IPS-20b (cell line): ENCODE data around the gene MBD3.
"Not testable (repeated sequence)": the region's sequence is repeated elsewhere in the genome, so short reads cannot be mapped to it uniquely, and the experiment has no call there.

Experiments used
- H3K27ac ChIP-seq: one replicate; pipeline ENCODE4 v1.5.1; 2013; ENCODE audit warnings: low read length
- H3K27me3 ChIP-seq: 2 replicates; pipeline ENCODE4 v1.6.1; 2013; ENCODE audit warnings: mild to moderate bottlenecking, low read length, inconsistent platforms; ENCODE audit not compliant: insufficient read depth
- H3K36me3 ChIP-seq: 2 replicates; pipeline ENCODE4 v1.6.1; 2013; ENCODE audit warnings: low read depth, mild to moderate bottlenecking, inconsistent platforms, low read length, moderate library complexity; ENCODE audit not compliant: insufficient read depth
- H3K4me1 ChIP-seq: 2 replicates; pipeline ENCODE4 v1.6.1; 2013; ENCODE audit warnings: mild to moderate bottlenecking, control low read depth, inconsistent platforms, low read length, moderate library complexity; ENCODE audit not compliant: insufficient read depth
- H3K4me3 ChIP-seq: 2 replicates; pipeline ENCODE4 v1.5.1; 2013; ENCODE audit warnings: mild to moderate bottlenecking, low read length, inconsistent platforms
- H3K9ac ChIP-seq: 2 replicates; pipeline ENCODE4 v1.6.1; 2013; ENCODE audit warnings: low read depth, mild to moderate bottlenecking, inconsistent platforms, low read length, moderate library complexity
- H3K9me3 ChIP-seq: 2 replicates; pipeline ENCODE4 v1.6.1; 2013; ENCODE audit warnings: mild to moderate bottlenecking, low read depth, low read length, inconsistent platforms; ENCODE audit not compliant: insufficient read depth

Gene MBD3

DNA sequence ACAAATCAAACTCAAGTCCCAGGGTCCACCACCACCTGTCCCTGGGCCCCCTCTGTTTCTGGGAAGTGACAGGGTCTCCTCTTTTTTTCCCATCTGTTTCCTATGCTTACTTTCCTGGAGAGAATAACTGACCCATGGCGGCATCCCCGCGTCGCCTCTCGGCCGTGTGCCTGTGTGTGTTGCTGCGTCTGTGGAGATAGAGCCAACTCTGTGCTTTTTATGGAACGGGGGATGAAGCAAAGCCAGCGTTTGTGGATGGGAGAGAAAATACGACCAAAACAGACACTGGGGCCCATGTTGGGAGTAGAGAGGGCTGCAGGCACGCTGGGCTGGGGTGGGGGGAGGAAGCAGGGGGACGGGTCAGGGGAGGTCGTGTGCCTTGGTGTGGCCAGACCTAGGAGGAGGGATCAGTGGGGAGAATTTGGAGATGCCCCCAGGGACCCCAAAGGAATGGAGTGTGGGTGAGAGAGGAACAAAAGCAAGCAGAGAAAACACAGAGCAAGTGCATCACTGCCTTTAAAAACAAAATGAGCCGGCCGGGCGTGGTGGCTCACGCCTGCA lies 52.2 kb downstream of the MBD3 start:
- H3K9ac ChIP-seq: no peak overlapping the region
- H3K27ac ChIP-seq: no peak overlapping the region
- H3K9me3 ChIP-seq: no peaks in the 10 kb centered on the region
- no peaks in the 10 kb centered on the region for H3K4me1 ChIP-seq
- H3K36me3 ChIP-seq: no peaks in the 10 kb centered on the region
- H3K4me3 ChIP-seq: no peak overlapping the region
- H3K27me3 ChIP-seq: peaks cover 6% of the 10 kb centered on the region

DNA sequence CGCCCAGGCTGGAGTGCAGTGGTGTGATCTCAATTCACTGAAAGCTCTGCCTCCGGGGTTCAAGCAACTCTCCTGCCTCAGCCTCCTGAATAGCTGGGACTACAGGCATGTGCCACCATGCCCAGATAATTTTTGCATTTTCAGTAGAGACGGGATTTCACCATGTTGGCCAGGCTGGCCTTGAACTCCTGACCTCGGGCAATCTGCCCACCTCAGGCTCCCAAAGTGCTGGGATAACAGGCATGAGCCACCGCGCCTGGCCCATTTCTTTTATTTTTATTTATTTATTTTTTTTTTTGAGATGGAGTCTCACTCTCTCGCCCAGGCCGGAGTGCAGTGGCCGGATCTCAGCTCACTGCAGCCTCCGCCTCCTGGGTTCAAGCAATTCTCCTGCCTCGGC lies 52.9 kb downstream of the MBD3 start:
- not testable (repeated sequence) for H3K27me3 ChIP-seq, H3K4me3 ChIP-seq, H3K9me3 ChIP-seq, H3K27ac ChIP-seq, H3K4me1 ChIP-seq, H3K9ac ChIP-seq, H3K36me3 ChIP-seq

DNA sequence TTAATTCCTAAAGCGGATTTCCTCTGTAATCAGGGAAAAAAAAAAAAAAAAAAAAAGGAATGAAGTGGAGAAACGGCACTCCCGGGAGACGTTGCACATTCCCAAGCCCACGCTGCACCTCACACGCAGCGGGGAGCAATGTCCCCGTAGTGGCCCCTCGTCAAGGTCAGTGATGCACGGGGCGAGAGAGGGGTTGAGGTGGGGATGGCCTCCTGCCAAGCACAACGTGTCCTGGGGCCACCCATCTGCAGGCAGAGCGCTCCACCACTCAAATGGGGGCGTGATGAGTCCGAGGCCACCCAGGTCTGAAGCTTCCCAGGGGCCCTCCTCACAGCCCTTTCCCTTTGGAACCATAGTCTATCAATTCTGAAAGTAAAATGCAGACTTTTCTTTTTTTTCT lies 53.7 kb downstream of the MBD3 start:
- H3K9ac ChIP-seq: no peak overlapping the region
- H3K27ac ChIP-seq: no peak overlapping the region
- no peak overlapping the region for H3K4me3 ChIP-seq
- no peaks in the 10 kb centered on the region for H3K4me1 ChIP-seq
- peaks cover 5% of the 10 kb centered on the region; the same call in 1 of the 2 replicates for H3K27me3 ChIP-seq
- H3K36me3 ChIP-seq: no peaks in the 10 kb centered on the region
- no peaks in the 10 kb centered on the region for H3K9me3 ChIP-seq

- H3K27ac ChIP-seq, H3K9ac ChIP-seq, H3K9me3 ChIP-seq, H3K27me3 ChIP-seq, H3K4me3 ChIP-seq, H3K36me3 ChIP-seq, H3K4me1 ChIP-seq: not testable (repeated sequence)
These were observed 57.0 kb downstream of the MBD3 start for GRCh38 chr19:1535699-1536098.

DNA sequence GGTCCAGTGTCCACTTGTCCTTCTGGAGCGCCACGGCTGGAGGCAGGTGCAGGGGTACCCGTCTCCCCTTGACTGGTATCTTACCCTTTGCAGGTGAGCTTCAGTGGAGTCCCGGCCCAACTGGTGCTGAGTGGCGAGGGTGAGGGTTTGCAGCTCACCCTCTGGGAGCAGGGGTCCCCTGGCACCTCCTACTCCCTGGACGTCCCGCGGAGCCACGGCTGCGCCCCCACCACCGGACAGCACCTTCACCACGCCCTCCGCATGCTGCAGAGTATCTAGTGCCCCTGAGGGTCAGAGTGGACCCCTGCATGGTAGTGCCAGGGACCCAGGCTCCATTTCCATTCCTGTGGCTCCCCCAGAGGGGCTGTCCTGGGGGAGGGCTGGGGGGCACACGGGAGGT lies 57.7 kb downstream of the MBD3 start:
- H3K36me3 ChIP-seq: no peaks in the 10 kb centered on the region
- H3K9me3 ChIP-seq: no peaks in the 10 kb centered on the region
- no peak overlapping the region for H3K27ac ChIP-seq
- H3K9ac ChIP-seq: no peak overlapping the region
- H3K27me3 ChIP-seq: no peaks in the 10 kb centered on the region
- no peak overlapping the region for H3K4me3 ChIP-seq
- no peaks in the 10 kb centered on the region for H3K4me1 ChIP-seq

DNA sequence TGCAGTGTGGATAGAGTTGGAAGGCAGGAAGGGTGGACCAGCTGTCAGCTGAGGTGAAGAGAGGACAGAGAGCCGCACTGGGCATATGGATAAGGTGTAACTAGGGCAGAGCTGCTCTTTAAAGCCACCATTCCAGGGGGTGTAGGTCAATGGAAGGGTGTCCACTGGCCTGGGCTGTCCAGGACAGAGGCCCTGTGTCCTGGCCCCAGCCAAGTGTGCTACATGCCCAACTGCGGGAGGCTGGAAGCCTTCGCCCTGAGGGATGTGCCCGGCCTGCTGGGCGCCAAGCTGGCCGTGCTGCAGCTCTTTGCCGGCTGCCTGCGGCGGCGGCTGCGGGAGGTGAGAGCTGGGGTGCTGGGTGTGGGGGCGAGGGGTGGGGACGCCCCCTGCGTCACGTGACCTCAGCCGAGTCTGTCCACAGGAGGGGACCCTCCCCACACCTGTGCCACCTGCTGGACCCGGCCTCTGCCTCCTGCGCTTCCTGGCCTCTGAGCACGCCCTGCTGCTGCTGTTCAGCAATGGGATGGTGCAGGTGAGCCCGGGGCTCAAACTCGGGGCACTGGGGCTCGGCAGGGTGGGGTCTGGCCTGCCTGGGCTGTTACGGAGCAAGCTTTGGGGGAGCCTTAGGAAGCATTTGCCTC lies 59.0 kb downstream of the MBD3 start:
- H3K27me3 ChIP-seq: no peaks in the 10 kb centered on the region
- H3K9me3 ChIP-seq: no peaks in the 10 kb centered on the region
- H3K4me3 ChIP-seq: no peak overlapping the region
- no peak overlapping the region for H3K27ac ChIP-seq
- H3K4me1 ChIP-seq: no peaks in the 10 kb centered on the region
- no peaks in the 10 kb centered on the region for H3K36me3 ChIP-seq
- no peak overlapping the region for H3K9ac ChIP-seq

DNA sequence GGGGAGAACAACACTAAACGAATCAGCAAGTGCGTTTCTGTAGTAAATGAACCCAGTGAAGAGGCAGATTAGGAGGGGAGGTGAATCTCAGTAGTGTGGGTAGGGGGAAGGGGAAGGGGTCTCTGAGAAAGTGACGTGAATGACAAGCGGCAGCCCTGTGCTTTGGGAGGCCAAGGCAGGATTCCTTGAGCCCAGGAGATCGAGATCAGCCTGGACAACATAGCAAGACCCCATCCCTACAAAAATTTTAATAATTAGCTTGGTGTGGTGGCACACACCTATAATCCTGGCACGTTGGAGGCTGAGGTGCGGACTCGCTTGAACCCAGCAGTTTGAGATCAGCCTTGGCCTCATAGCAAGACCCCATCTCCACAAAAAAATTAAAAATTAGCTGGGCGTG lies 60.7 kb downstream of the MBD3 start:
- Histone ChIP-seq H3K4me3 (no peak overlapping the region), H3K36me3 (no peaks in the 10 kb centered on the region), H3K27me3 (no peaks in the 10 kb centered on the region), H3K27ac (no peak overlapping the region), H3K9me3 (no peaks in the 10 kb centered on the region), H3K4me1 (no peaks in the 10 kb centered on the region), H3K9ac (no peak overlapping the region)

DNA sequence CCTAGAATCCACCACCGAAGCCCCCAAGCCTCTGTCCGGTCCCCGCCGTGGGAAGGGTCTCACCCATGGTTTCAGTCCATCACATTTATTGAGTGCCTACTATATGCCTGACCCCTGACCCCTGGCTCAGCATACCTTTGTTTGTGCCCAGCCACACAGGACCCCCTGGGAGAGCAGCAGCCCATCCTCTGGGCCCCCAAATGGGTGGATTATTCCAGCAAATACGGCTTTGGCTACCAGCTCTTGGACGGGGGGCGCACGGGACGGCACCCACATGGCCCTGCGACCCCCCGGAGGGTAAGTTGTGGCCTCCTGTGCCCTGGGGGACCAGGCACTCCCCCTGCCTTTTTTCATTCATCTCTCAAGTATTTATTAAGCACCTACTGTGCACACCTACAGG lies 61.1 kb downstream of the MBD3 start:
- no peak overlapping the region for H3K9ac ChIP-seq
- no peak overlapping the region for H3K4me3 ChIP-seq
- no peaks in the 10 kb centered on the region for H3K27me3 ChIP-seq
- H3K9me3 ChIP-seq: no peaks in the 10 kb centered on the region
- H3K27ac ChIP-seq: no peak overlapping the region
- H3K36me3 ChIP-seq: no peaks in the 10 kb centered on the region
- no peaks in the 10 kb centered on the region for H3K4me1 ChIP-seq

- H3K27ac ChIP-seq, H3K4me1 ChIP-seq, H3K27me3 ChIP-seq, H3K4me3 ChIP-seq, H3K36me3 ChIP-seq, H3K9ac ChIP-seq, H3K9me3 ChIP-seq: not testable (repeated sequence)
These were observed 61.8 kb downstream of the MBD3 start for GRCh38 chr19:1530856-1531255.

GRCh38 chr19:1529430-1529816 lies 63.2 kb downstream of the MBD3 start:
- Histone ChIP-seq H3K9ac (no peak overlapping the region), H3K4me1 (no peaks in the 10 kb centered on the region), H3K36me3 (no peaks in the 10 kb centered on the region), H3K27ac (no peak overlapping the region), H3K27me3 (peaks cover 18% of the 10 kb centered on the region), H3K4me3 (no peak overlapping the region), H3K9me3 (no peaks in the 10 kb centered on the region)

DNA sequence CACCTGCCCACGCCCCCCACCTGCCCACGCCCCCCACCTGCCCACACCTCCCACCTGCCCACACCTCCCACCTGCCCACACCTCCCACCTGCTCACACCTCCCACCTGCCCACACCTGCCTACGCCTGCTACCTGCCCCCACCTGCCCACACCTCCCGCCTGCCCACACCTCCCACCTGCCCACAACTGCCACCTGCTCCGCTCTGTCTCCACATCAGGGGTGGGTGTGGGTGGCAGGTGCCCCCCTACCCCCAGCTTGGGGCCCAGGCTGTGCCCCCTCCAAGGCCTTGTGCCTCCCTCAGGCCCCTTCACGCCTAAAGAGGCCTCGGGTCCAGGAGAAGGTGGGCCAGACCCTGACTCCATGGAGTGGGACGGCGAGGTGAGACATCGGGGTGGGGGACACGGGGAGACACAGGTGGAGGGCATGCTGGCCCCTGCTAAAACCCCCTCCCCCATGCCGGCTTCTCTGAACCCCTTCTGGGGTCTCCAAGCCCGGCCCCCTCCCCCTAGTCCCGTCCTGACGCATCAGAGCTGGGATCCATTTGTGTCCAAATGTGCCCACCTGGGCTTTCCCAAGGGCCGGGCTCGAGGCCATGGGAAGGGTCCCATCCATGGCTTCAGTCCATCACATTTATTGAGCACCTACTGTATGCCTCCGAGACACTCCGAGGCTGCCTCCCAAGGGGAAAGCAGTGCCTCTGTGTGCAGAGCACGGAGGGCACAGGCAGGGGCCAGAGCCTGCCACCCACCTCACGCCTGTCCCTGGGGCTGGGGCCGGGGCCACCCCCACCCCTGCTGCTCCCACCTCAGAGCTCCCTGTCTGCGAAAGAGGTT lies 63.9 kb downstream of the MBD3 start:
- H3K27me3 ChIP-seq: peaks cover 24% of the 10 kb centered on the region
- H3K36me3 ChIP-seq: no peaks in the 10 kb centered on the region
- H3K4me3 ChIP-seq: no peak overlapping the region
- no peaks in the 10 kb centered on the region for H3K4me1 ChIP-seq
- no peak overlapping the region for H3K9ac ChIP-seq
- no peaks in the 10 kb centered on the region for H3K9me3 ChIP-seq
- no peak overlapping the region for H3K27ac ChIP-seq

- no peak overlapping the region for H3K27ac ChIP-seq
- no peak overlapping the region for H3K4me3 ChIP-seq
- H3K36me3 ChIP-seq: no peaks in the 10 kb centered on the region
- H3K9ac ChIP-seq: no peak overlapping the region
- no peaks in the 10 kb centered on the region for H3K9me3 ChIP-seq
- peaks cover 35% of the 10 kb centered on the region for H3K27me3 ChIP-seq
- H3K4me1 ChIP-seq: no peaks in the 10 kb centered on the region
These were observed 64.9 kb downstream of the MBD3 start for GRCh38 chr19:1527650-1528309.
